Measurements from ENCODE around the gene SCD. TPM values are rescaled to one million over a fixed set of nuclear protein-coding genes. Genes with fewer than 3 reads are reported as not detected.

Gene SCD
- total and polyA plus RNA-seq, 3 donors from 2014 or later, result 121 to 196 (median 147) TPM

DNA sequence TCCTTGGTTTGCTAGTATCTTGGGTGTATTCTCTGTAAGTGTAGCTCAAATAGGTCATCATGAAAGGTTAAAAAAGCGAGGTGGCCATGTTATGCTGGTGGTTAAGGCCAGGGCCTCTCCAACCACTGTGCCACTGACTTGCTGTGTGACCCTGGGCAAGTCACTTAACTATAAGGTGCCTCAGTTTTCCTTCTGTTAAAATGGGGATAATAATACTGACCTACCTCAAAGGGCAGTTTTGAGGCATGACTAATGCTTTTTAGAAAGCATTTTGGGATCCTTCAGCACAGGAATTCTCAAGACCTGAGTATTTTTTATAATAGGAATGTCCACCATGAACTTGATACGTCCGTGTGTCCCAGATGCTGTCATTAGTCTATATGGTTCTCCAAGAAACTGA lies 17.1 kb downstream of the SCD start:
- Histone ChIP-seq H3K4me3 (no peak overlapping the region), H3K9me3 (no peaks in the 10 kb centered on the region), H3K36me3 (ENCODE audit: low read depth, missing control alignments) (no peaks in the 10 kb centered on the region), H3K4me1 (peaks cover 43% of the 10 kb centered on the region), H3K27ac (peak overlapping the region in 1 of 2 donors; percentile 4), H3K27me3 (no peaks in the 10 kb centered on the region)
- TF ChIP-seq, protein P1, sequence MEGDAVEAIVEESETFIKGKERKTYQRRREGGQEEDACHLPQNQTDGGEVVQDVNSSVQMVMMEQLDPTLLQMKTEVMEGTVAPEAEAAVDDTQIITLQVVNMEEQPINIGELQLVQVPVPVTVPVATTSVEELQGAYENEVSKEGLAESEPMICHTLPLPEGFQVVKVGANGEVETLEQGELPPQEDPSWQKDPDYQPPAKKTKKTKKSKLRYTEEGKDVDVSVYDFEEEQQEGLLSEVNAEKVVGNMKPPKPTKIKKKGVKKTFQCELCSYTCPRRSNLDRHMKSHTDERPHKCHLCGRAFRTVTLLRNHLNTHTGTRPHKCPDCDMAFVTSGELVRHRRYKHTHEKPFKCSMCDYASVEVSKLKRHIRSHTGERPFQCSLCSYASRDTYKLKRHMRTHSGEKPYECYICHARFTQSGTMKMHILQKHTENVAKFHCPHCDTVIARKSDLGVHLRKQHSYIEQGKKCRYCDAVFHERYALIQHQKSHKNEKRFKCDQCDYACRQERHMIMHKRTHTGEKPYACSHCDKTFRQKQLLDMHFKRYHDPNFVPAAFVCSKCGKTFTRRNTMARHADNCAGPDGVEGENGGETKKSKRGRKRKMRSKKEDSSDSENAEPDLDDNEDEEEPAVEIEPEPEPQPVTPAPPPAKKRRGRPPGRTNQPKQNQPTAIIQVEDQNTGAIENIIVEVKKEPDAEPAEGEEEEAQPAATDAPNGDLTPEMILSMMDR (IDR thresholded peaks at IDR 0.05), result no peak
- TF ChIP-seq POLR2A (IDR thresholded peaks at IDR 0.05), result no peak
- no peak for DNase-seq
- intact Hi-C loops (cut with DNase I; ENCODE audit: low total_unique reads), result no loop called here
- 89 to 93% methylated on average over 3 of the region's 3 CpGs for WGBS, 2 donors

DNA sequence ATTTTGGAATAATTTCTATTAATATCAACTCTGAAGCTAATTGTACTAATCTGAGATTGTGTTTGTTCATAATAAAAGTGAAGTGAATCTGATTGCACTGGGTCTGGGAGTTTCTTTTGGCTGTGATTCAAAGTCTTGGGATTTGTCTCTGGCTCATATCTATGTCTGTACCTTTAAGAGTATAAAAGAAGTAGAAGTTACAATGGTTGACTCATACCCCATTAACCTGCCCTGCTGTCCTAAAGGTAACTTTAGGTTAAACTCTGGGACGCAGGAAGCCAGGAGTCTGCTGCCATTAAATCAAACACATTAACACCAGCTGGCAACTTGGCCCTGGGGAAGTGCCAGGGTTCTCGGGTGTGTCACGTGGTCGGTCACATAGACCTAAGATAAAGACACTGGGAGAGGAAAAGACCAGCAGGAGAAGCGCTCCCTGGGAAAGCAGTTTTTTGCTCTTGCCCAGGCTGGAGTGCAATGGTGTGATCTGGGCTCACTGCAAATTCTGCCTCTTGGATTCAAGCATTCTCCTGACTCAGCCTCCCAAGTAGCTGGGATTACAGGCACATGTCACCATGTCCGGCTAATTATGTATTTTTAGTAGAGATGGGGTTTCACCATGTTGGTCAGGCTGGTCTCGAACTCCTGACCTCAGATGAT lies 17.8 kb downstream of the SCD start:
- peak; percentile 87 for DNase-seq
- Histone ChIP-seq H3K9me3 (no peaks in the 10 kb centered on the region), H3K36me3 (ENCODE audit: low read depth, missing control alignments) (no peaks in the 10 kb centered on the region), H3K27me3 (no peaks in the 10 kb centered on the region), H3K4me1 (peaks cover 36% of the 10 kb centered on the region), H3K27ac (peak overlapping the region in 1 of 2 donors; percentile 4), H3K4me3 (no peak overlapping the region)
- TF ChIP-seq, protein P1 (IDR thresholded peaks at IDR 0.05), result no peak
- no peak for TF ChIP-seq POLR2A (IDR thresholded peaks at IDR 0.05)
- intact Hi-C loops (cut with DNase I; ENCODE audit: low total_unique reads), result no loop called here
- 42 to 43% methylated on average over 7 of the region's 7 CpGs for WGBS, 2 donors

DNA sequence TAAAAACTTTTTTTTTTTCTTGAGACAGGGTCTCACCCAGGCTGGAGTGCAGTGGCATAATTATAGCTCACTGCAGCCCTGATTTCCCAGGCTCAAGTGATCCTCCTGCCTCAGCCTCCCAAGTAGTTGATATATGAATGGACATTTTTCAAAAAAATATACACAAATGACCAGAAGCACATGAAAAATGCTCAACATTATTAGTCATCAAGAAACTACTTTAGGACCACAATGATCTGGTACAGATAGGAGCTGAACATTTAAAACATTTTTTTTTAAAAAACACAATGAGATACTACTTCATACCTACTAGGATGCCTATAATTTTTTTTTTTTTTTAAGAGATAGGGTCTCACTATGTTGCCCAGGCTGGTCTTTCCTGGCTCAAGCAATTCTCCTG lies 21.7 kb downstream of the SCD start:
- Histone ChIP-seq H3K36me3 (ENCODE audit: low read depth, missing control alignments) (no peaks in the 10 kb centered on the region), H3K9me3 (no peaks in the 10 kb centered on the region), H3K27me3 (no peaks in the 10 kb centered on the region), H3K27ac (no peak overlapping the region), H3K4me3 (no peak overlapping the region), H3K4me1 (peaks cover 21% of the 10 kb centered on the region)
- no peak for DNase-seq
- TF ChIP-seq POLR2A (IDR thresholded peaks at IDR 0.05), result no peak
- TF ChIP-seq, protein P1 (IDR thresholded peaks at IDR 0.05), result no peak
- intact Hi-C loops (cut with DNase I; ENCODE audit: low total_unique reads), result no loop called here

DNA sequence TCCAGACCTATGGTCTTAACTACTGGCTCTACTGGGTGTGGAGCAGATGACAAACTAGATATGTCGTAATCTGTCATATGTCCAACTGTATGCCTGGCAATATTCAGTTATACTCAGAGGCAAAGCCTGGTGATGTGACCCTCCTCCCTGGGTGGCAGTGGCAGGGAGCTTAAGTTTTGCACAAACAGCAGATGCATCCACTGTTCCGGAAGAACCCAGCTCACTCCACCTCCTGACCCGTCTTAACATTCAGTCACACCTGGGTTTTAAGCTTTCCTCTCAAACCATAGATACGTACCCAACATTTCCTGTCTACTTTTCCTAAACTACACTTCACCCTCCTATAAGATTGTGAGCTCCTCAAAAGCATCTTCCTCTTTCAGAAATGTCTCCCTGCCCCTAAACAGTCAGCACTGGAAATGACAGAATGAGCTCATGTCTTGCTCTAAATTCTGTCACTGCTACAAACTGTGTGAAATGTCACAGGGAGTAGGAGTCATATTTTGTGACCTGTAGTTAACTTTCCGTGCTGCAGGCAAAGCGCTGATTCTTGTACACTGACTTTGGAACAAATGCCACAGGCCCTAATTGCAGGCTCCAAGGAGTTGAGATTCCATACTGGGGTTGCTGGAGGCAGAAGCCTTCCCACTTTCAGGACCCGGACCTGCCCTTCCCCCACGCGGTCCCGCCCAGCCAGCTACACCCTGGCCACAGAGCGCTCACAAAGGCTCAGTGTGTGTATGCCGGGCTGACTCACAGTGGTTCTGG lies 23.9 kb downstream of the SCD start:
- 59 to 64% methylated on average over 12 of the region's 12 CpGs for WGBS, 2 donors
- Histone ChIP-seq H3K9me3 (no peaks in the 10 kb centered on the region), H3K4me3 (no peak overlapping the region), H3K36me3 (ENCODE audit: low read depth, missing control alignments) (no peaks in the 10 kb centered on the region), H3K4me1 (peaks cover 22% of the 10 kb centered on the region), H3K27ac (peak overlapping the region; percentile 21 to 48), H3K27me3 (no peaks in the 10 kb centered on the region)
- intact Hi-C loops (cut with DNase I; ENCODE audit: low total_unique reads), result no loop called here
- TF ChIP-seq POLR2A (IDR thresholded peaks at IDR 0.05), result no peak
- TF ChIP-seq, protein P1 (IDR thresholded peaks at IDR 0.05), result no peak
- peak; percentile 74 for DNase-seq

Data from testis (tissue), 3 donors.